GM21825 (cell line): Measurements from ENCODE around the gene PDXK.

Experiments
- ATAC-seq: cut with Tn5 transposase; IDR thresholded peaks from one replicate; pipeline ENCODE4 v1.9.1; 2021; ENCODE audit warnings: mild to moderate bottlenecking, moderate library complexity; ENCODE audit not compliant: unreplicated experiment

PDXK gene

GRCh38 chr21:43741423-43742096 is 22.6 kb downstream of the PDXK start:
- ATAC-seq = no peak

- ATAC-seq = no peak
These were observed 25.0 kb downstream of the PDXK start for GRCh38 chr21:43743947-43744346.

- no peak for ATAC-seq
These were observed 25.8 kb downstream of the PDXK start for GRCh38 chr21:43744725-43745124.

GRCh38 chr21:43745772-43746517 is 27.0 kb downstream of the PDXK start:
- ATAC-seq = no peak

GRCh38 chr21:43748622-43749021 is 29.7 kb downstream of the PDXK start:
- ATAC-seq = no peak

- ATAC-seq = no peak
These were observed 30.8 kb downstream of the PDXK start for GRCh38 chr21:43749651-43750262.

GRCh38 chr21:43750339-43751033 is 31.6 kb downstream of the PDXK start:
- ATAC-seq = no peak

GRCh38 chr21:43751955-43752591 is 33.1 kb downstream of the PDXK start:
- no peak for ATAC-seq

GRCh38 chr21:43752758-43753438 is 34.0 kb downstream of the PDXK start:
- no peak for ATAC-seq

- no peak for ATAC-seq
These were observed 34.5 kb downstream of the PDXK start for GRCh38 chr21:43753439-43753799.

GRCh38 chr21:43754948-43755781 is 36.2 kb downstream of the PDXK start:
- no peak for ATAC-seq

- no peak for ATAC-seq
These were observed 37.1 kb downstream of the PDXK start for GRCh38 chr21:43755820-43756594.

GRCh38 chr21:43757601-43758000 is 38.7 kb downstream of the PDXK start:
- ATAC-seq = no peak

GRCh38 chr21:43758111-43758641 is 39.2 kb downstream of the PDXK start:
- no peak for ATAC-seq

- no peak for ATAC-seq
These were observed 39.9 kb downstream of the PDXK start for GRCh38 chr21:43758811-43759210.

GRCh38 chr21:43759651-43760050 is 40.7 kb downstream of the PDXK start:
- no peak for ATAC-seq

- no peak for ATAC-seq
These were observed 41.5 kb downstream of the PDXK start for GRCh38 chr21:43760391-43760958.

GRCh38 chr21:43761886-43762285 is 43.0 kb downstream of the PDXK start:
- ATAC-seq = no peak
